22Rv1 (cell line): ENCODE data around the gene CCDC7.

Experiments used
- ZFX ChIP-seq: fragments of 450-650 bp; IDR thresholded peaks from 2 replicates; pipeline ENCODE4 v1.6.1; 2017; ENCODE audit warnings: antibody characterized with exemption, borderline replicate concordance
- TF ChIP-seq, protein P1 (sequence below): fragments of 450-650 bp; IDR thresholded peaks from 2 replicates; pipeline ENCODE4 v1.5.1; 2017; ENCODE audit warnings: mild to moderate bottlenecking

DNA sequence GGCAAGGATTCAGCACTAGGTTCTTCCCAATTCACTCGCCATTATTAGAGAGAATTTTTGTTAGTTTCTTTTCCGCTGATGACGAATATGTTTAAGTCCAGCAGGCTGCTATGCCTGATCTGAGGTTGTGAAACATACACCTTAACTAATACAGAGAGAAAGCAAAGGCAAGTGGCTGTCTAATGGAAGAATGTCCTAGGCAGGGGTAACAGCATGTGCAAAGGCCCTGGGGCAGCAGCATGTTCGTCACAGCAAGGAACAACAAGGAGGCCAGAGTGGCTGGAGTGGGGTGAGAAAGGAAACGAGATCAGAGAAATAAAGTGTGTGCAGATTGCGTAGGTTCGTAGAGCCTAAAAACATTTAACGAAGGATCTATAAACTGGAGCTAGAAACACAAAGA, 35.4 kb upstream of the CCDC7 start:
- TF ChIP-seq, protein P1, sequence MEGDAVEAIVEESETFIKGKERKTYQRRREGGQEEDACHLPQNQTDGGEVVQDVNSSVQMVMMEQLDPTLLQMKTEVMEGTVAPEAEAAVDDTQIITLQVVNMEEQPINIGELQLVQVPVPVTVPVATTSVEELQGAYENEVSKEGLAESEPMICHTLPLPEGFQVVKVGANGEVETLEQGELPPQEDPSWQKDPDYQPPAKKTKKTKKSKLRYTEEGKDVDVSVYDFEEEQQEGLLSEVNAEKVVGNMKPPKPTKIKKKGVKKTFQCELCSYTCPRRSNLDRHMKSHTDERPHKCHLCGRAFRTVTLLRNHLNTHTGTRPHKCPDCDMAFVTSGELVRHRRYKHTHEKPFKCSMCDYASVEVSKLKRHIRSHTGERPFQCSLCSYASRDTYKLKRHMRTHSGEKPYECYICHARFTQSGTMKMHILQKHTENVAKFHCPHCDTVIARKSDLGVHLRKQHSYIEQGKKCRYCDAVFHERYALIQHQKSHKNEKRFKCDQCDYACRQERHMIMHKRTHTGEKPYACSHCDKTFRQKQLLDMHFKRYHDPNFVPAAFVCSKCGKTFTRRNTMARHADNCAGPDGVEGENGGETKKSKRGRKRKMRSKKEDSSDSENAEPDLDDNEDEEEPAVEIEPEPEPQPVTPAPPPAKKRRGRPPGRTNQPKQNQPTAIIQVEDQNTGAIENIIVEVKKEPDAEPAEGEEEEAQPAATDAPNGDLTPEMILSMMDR = no peak
- TF ChIP-seq ZFX = no peak
